Measurements from ENCODE around the gene ZBTB7C. TPM values are rescaled to one million over a fixed set of nuclear protein-coding genes. Genes with fewer than 3 reads are reported as not detected.
A peak's percentile ranks its signal among the peaks of the same experiment; 100 is the strongest.

The ZBTB7C gene
- total and polyA plus RNA-seq, 9 donors, result 1.5 to 26.6 (median 15.7) TPM

- Histone ChIP-seq H3K36me3 (no peaks in the 10 kb centered on the region), H3K4me1 (ENCODE audit: insufficient read depth) (no peaks in the 10 kb centered on the region), H3K9me3 (no peaks in the 10 kb centered on the region), H3K4me3 (no peak overlapping the region), H3K27ac (no peak overlapping the region), H3K27me3 (no peaks in the 10 kb centered on the region)
- intact Hi-C loops (cut with DNase I), result no loop called here
- 66 to 69% (median 67%) methylated on average over 4 of the region's 4 CpGs for WGBS, 3 donors
- DNase-seq, result no peak
- TF ChIP-seq POLR2A (IDR thresholded peaks at IDR 0.05) (no peak), CTCF (IDR thresholded peaks at IDR 0.05) (no peak), EP300 (IDR thresholded peaks at IDR 0.05) (no peak)
Measured at GRCh38 chr18:48066225-48066652, 342.9 kb downstream of the ZBTB7C start.

GRCh38 chr18:48065601-48065995, 343.6 kb downstream of the ZBTB7C start:
- intact Hi-C loops (cut with DNase I), result no loop called here
- 75 to 91% (median 80%) methylated on average over 3 of the region's 3 CpGs for WGBS, 3 donors
- Histone ChIP-seq H3K27ac (no peak overlapping the region), H3K27me3 (no peaks in the 10 kb centered on the region), H3K9me3 (no peaks in the 10 kb centered on the region), H3K4me1 (ENCODE audit: insufficient read depth) (no peaks in the 10 kb centered on the region), H3K36me3 (no peaks in the 10 kb centered on the region), H3K4me3 (no peak overlapping the region)
- no peak for TF ChIP-seq EP300 (IDR thresholded peaks at IDR 0.05)
- no peak for TF ChIP-seq POLR2A (IDR thresholded peaks at IDR 0.05)
- TF ChIP-seq CTCF (IDR thresholded peaks at IDR 0.05), result no peak
- DNase-seq, result peak in 1 of 5 donors; percentile 17

- WGBS, 3 donors, result 75 to 86% (median 82%) methylated on average over 10 of the region's 10 CpGs
- peak in 1 of 5 donors; percentile 22 for DNase-seq
- intact Hi-C loops (cut with DNase I), result no loop called here
Measured at GRCh38 chr18:48064978-48065600, 344.1 kb downstream of the ZBTB7C start.

GRCh38 chr18:48061781-48062570, 347.2 kb downstream of the ZBTB7C start:
- Histone ChIP-seq H3K4me1 (ENCODE audit: insufficient read depth) (peaks cover 6% of the 10 kb centered on the region), H3K4me3 (no peak overlapping the region), H3K36me3 (no peaks in the 10 kb centered on the region), H3K9me3 (no peaks in the 10 kb centered on the region), H3K27ac (no peak overlapping the region), H3K27me3 (no peaks in the 10 kb centered on the region)
- intact Hi-C loops (cut with DNase I), result no loop called here
- peak in 1 of 5 donors; percentile 3 for DNase-seq
- no peak for TF ChIP-seq POLR2A (IDR thresholded peaks at IDR 0.05)
- no peak for TF ChIP-seq EP300 (IDR thresholded peaks at IDR 0.05)
- TF ChIP-seq CTCF (IDR thresholded peaks at IDR 0.05), result no peak
- 94 to 96% (median 95%) methylated on average over 7 of the region's 7 CpGs for WGBS, 3 donors

More at GRCh38 chr18:48064978-48065600, 344.1 kb downstream of the ZBTB7C start:
- TF ChIP-seq EP300 (IDR thresholded peaks at IDR 0.05), result no peak
- TF ChIP-seq POLR2A (IDR thresholded peaks at IDR 0.05), result no peak
- TF ChIP-seq CTCF (IDR thresholded peaks at IDR 0.05), result no peak
- H3K9me3 ChIP-seq, result no peaks in the 10 kb centered on the region
- no peak overlapping the region for H3K27ac ChIP-seq
- no peaks in the 10 kb centered on the region for H3K27me3 ChIP-seq
- no peaks in the 10 kb centered on the region for H3K36me3 ChIP-seq
- peaks cover 4% of the 10 kb centered on the region for H3K4me1 ChIP-seq (ENCODE audit: insufficient read depth)
- no peak overlapping the region for H3K4me3 ChIP-seq
